ENCODE data around the gene CDK16.

Gene CDK16

DNA sequence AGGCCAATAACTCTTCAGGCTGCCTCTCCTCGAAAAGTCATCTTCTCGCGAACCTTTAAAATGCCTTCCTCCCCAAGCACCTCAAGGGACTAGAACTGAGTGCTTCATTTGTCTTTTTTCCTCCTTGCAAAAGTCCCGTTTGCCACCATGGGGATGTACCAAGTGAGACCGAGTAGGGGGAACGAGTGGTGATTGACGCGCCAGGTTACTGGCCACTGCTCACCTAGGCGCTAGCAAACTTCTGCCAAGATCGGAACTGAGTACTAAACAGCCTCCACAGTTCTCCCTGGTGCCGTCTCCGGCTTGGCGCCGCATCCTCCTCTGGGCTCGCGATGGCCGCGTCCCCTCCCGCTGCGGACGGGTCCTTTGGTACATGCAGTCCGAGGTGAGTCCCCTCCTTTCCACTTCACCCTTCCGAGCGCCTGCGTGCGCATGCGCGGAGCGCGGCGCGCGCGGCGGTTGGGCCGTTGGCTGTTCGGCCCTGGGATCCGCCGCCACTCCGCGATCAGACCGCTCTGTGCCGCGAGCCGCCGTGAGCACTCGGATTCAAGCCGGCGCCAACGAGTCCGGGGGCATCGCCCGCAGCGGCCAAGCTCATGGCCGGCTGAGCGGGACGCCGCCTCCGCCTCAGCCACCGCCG is at the start of gene CDK16:
Gene CDK16 (plus strand): TSS at position 402 of the 640 bp plus-strand sequence. CDS start 4,877 bp downstream, outside the sequence.
- DNase-seq: peak; percentile 65 to 81

DNA sequence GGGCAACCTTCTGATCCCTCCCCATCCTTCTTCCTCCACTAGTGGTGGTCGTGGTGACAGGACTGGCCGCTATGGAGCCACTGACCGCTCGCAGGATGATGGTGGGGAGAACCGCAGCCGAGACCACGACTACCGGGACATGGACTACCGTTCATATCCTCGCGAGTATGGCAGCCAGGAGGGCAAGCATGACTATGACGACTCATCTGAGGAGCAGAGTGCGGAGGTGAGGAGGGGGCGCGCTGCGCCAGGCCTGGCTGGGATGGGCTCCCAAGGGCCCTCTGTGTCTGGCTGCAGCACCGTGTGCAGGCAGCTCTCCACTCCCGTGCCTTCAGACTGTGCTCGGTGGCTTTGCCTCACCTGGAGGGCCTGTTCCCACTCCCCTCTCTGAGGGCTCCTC is 49.2 kb upstream of the CDK16 start:
- no peak for DNase-seq

DNA sequence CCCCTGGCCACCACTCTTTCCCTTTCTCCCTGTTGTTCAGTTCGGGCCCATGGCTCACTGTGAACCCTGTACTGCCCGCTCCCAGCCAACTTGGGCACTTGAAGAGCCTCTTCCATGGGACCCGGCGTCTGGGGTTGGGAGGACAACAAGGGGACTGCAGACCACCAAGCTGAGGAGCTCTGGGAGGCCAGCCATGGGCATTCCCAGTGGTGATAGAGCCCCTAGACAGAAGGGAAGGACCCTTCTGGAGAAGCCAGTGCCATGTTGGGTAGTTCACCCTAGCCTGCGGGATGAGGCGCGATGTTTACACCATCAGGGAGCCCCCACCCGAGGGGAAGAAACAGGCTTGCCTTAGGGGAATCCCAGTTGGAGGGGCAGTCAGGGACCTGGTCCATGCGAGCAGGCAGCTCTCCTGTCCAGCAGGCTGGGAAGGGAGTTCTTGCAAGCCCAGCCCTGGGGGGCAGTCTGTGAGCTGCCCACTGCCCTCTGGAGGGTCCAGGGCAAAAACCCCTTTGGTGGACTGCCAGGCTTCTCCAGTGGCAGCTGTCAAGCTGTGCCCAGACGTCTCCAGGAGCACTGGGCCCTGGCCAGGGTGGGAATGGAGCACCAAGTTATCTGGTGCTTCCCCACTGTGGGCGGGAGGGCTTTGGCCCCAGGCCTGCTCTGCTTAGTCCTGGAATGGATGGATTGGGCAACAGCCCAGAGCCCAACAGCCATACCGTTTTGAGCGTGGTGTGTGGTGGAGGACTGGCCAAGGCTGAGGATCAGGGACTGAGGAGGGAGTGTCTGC is 48.6 kb upstream of the CDK16 start:
- DNase-seq: no peak

DNA sequence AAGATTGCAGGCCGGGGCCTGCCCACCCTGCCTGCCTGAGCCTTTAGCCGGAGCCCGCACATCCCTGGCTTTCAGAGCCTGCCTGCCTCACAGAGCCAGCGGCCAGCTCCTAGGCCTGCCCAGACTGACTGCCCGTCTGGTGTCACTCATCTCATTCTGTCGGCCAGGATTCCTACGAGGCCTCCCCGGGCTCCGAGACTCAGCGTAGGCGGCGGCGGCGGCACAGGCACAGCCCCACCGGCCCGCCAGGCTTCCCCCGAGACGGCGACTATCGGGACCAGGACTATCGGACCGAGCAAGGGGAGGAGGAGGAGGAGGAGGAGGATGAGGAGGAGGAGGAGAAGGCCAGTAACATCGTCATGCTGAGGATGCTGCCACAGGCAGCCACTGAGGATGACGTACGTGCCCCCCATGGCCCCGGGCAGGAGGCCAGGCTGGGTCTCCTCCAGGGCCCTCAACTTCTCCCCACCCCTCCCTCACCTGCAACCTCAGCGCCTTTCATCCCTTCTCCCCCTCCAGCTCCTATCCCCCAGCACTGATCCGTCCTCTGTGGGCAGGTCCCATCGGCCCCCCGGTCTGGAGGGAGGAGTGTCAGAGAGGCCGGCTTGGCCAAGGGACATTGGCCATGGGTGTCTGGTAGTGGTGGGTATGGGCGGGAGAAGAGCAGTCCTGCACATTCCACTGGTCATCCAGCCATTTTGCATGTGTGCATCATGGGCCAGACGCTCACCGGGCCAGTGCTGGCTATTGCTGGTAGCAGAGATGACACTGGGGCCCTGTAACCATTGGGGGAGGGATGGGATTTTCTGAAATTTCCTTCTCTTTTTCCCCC is 47.4 kb upstream of the CDK16 start:
- no peak for DNase-seq

DNA sequence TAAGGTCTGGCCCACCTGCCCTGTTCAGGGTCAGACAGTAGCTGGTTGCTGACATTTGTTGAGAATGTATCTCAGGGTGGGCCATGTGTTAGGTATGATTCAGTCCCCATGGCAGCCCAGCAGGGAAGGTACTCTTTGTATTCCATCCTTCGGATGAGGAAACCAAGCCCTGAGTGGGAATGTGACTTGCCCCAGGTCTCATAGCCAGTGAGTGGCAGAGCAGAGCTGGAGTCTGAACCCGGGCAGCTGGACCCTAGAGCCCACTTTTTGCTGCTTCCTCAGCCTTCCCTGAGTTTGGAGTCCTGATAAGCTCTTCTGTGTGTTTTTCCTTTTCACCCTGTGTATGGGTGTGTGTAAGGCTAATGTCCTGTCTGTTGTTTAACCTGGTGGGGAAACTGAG is 46.5 kb upstream of the CDK16 start:
- DNase-seq: no peak

DNA sequence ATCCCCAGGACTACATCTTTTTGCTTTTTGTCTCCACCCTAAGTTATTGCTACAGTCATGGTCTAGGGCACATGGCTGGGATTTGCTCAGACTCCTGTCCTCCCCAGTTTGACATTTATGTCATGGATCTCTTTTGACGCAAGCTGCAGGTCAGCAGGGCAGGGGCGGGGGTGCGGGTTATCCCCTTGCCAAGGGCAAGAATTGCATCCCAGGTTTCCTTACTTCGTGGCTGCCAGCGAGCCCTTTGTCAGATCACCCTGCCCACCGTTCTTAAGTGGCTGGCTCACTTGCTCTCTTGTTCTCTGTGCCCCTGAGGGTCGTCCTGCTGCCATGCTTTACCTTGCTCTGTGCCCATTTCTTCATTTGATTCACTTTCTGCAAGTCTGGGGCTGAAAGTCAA is 45.9 kb upstream of the CDK16 start:
- DNase-seq: no peak

DNA sequence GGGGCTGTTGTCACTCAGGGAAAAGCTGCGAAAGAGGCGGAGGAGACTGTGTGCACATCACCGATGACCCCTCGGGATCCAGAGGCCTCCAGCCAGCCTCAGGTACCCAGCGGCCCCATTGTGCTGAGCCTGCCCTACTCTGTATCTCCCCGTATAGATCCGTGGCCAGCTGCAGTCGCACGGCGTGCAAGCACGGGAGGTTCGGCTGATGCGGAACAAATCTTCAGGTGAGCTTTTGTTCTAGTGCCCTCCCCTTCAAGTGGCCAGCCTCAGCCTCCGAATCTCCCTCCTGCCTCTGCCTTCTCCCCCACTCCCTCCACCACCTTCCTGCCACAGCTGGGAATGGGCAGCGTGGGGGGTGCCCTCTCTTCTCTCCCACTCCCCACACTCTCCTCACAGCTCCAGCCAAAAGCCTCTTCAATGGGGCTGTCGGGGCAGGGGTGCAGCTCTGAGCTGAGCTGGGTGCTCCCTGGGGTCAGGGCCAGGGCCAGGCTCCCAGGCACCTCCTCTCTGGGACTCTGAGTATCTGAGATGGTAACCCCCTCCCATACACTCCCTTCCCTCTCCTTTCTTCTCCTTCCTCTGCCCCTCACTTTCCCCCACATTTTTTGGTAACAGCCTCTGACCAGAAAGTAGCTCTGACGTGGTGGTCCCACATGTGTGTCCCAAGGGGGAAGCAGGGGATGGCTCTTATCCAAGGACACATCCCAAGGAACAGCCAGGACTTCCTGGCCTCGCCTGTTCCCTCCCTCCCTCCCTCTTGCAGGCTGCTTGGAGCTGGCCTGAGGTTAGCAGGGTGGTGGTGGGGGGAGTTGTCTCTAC is 45.3 kb upstream of the CDK16 start:
- DNase-seq: no peak

DNA sequence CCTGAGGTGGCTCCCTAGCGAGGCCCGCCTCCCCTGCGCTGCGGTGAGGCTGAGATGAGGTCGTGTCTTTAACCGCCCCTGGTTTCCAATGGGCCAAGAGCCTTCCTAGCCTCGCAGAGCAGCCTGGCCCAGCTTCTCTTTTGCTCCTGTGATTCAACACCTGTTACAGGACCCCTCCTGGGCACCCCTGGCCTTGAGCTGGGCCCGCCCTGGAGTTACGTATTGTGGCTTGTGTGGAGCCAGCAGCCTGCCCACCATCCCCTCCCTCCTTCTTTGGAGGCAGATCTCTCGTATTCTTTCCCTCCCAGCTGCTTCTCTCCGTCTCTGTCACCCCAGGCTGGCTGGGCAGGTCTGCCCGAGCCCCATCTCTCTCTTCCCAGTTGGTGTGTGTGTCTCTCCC is 44.1 kb upstream of the CDK16 start:
- no peak for DNase-seq

DNA sequence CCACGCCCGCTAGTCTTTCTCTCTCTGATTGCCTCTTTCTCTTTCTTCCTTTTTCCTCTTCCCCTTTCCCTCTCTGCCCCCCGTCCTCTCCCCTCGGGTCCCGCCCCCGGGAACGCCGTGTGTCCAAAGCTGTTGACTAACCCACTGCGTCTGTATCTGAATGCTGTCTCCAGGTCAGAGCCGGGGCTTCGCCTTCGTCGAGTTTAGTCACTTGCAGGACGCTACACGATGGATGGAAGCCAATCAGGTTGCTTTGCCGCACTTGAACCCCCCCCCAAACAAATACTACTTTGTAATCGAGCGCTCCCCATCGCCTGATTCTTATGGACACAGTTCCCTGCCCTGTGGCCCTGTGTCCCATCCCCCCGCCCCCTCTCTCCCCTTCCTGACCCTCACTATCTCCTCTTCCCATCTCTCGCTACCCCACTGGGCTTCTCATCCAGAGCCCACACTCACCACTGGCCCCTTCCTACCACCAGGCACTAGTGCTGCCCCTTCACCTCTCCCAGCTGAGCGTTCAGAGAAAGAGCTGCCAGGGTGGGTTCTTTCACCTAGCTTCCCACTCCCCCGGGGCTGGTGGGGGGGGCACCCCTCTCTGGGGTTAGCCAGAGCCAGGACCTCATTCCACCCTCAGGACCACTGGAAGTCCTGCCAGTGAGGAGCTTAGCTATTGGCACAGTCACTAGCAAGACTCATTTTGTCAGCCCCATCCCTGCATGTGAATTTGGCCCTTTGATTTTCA is 43.5 kb upstream of the CDK16 start:
- DNase-seq: no peak

DNA sequence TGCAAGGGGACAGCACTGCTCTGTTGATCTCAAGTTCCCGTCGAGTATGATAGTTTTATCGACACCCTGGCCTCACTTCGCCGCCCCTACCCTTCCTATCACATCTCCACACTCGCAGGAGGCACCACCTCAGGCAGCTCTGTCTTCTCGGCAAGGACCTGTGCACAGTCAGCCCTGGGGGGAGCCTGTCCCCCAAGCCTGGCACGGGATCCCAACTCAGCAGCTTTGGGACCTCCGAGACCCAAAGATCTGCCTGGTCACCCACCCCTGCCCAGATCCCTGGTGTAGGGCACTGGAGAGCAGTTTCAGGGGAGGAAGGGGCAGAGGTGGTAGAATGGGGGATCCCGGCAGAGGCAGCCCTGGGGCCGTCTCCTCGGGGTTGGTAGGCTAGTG is 42.9 kb upstream of the CDK16 start:
- DNase-seq: no peak

DNA sequence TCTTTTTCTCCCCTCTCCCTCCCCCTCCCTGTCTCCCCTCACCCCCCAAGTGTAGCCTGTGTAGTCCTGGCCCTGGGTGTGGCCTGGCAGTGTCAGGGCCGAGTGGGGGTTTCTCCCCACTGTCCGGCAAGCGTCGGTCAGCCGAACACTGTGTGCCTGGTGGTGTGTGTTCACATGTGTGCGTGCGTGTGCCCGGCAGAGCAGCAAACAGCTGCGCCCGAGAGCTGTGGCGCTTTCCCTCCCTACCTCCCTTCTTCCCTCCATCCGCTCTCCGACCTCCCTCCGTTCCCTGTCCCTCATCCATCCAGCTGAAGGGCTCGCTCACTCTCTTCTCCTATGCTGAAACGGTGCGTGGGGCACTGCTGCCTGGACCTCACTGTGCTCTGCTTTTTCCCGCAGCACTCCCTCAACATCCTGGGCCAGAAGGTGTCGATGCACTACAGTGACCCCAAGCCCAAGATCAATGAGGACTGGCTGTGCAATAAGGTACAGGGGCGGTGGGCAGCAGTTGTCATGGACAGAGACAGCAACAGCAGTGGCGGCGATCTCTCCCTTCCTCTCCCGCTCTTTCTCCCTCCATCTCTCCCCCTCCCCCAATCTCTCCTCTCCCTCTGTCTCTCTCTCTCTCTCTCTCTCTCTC is 42.3 kb upstream of the CDK16 start:
- DNase-seq: no peak

DNA sequence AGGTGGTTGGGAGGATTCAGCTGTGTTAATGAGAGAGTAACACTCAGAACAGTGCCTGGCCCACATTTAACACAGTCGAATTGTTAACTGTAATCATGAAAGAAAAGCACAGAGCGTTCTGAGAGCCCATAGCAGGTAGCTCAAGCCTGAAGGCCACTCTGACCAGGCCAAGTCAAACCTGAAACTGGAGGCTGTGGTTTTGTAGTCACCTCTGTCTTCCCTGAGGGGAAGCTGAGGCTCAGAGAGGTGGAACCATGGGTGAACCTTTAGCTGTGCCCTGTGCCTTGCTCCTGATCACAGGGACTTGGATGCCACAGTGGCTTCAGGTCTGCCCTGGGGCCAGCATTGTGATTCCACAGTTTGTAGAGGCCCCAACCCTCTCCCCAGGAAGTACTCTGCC is 41.4 kb upstream of the CDK16 start:
- DNase-seq: no peak

DNA sequence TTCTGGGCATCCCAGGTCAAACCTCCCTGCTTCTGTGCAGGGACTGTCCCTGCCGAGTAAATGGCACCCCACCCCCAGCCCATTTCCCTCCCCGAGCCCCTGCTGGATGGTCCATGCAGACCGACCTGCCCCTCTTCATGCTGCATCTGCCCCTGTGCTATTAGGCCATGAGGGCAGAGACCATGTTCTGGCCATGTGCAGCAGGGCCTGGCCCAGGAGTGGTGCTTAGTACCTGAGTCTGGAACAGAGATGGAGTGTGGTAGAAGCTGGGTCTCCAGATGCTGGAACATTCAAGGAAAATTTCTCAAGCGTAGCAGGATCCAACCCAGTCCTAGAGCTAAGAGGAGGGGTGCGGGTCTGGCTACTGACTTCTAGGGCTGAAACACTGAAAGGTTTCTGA is 40.1 kb upstream of the CDK16 start:
- DNase-seq: no peak

DNA sequence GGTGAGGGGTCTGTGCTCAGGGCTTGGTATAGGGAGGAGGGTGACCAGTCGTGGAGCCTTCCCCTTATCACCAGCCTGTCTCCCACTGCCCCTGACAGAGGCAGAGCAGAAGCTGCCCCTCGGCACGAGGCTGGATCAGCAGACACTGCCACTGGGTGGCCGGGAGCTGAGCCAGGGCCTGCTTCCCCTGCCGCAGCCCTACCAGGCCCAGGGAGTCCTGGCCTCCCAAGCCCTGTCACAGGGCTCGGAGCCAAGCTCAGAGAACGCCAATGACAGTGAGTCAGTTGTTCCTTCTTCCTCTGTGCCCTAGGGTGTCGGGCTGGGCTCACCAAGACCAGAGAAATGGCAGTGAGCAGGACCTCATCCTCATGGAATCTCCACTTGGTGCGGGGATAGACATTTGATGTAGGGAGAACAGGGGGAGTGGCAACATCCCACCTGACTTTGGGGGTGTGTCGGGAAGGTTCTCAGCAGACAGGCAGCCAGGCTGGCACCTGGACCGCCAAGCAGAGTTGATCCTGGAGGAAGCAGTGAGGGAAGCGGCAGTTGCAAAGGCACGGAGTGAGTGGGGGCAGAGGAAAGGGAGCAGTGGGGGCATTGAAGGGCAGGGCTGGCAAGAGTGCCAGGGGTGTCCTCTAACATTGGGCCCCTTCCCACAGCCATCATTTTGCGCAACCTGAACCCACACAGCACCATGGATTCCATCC is 39.1 kb upstream of the CDK16 start:
- DNase-seq: no peak

DNA sequence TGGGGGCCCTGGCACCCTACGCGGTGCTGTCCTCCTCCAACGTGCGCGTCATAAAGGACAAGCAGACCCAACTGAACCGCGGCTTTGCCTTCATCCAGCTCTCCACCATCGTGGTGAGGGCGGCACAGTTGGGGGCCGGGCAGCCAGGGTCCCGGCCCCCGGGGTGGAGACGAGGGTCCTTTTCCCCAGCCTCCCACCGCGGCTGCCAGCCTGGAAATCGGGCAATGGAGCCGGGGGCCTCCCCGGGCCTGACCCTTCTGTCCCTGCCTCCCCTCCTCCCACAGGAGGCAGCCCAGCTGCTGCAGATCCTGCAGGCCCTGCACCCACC is 38.6 kb upstream of the CDK16 start:
- DNase-seq: no peak

DNA sequence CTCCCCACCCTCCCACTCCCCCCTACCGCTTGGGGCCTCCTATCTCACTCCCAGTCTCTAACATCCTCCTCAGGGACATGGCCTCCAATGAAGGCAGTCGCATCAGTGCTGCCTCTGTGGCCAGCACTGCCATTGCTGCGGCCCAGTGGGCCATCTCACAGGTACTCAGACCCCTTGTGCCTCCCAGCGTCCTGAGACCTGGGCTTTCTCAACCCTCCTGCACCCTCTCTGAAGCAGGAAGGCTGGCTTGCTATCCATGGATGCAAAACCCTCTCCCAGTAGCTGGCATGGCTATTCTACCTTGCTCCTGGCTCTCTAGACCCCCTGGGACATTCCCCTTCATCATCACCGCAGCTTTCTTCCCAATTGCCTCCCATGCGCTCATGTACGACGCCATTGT is 38.1 kb upstream of the CDK16 start:
- DNase-seq: no peak

DNA sequence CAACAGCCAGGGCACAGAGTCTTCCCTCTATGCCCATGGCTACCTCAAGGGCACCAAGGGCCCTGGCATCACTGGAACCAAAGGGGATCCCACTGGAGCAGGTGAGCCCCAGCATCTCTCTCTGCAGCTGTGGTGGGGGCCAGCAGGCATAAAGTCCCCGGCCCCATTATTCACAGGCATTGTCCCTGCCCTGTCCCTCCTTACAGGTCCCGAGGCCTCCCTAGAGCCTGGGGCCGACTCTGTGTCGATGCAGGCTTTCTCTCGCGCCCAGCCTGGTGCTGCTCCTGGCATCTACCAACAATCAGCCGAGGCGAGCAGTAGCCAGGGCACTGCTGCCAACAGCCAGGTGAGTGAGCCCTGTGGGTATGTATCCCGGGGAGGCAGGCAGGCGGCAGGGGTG is 37.2 kb upstream of the CDK16 start:
- no peak for DNase-seq

DNA sequence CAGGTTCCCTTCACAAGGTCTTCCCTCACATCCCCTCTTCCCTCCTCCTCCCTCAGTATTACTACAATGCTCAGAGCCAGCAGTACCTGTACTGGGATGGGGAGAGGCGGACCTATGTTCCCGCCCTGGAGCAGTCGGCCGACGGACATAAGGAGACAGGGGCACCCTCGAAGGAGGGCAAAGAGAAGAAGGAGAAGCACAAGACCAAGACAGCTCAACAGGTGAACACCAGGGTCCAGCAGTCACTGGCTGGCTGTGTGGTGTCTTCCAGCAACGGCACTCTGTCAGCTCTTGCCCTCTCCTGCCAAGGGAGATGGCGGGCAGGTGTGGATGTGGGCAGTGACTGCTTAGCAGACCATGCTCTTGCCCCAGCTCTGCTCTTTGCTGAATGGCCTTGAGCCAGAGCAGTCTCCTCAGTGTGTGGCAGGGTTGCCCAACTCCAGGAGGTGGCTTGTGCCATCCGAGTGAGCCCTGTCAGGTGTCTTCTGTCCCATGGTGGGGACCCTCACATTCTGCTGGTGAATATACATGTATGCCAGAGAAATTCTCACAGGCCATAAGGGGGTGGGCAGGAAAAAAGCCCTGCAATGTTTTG is 36.3 kb upstream of the CDK16 start:
- no peak for DNase-seq

DNA sequence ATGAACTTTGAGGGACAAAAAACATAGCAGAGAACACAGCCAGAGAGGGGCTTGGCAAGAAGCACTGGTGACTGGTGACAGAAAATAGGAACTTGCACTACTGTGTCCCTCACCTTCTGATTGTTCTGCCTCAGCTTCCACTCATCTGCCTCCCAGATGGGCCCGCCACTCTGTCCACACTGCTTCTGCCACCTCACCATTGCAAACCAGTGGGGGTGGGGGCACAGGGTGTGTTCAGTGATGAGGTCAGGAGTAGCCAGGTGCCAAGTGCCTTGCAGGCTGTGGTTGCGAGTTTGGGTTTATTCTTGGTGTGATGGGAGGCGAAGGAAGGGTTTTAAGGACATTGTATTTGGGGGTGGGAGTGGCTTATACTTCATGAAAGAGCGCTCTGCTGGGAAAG is 34.0 kb upstream of the CDK16 start:
- DNase-seq: no peak

DNA sequence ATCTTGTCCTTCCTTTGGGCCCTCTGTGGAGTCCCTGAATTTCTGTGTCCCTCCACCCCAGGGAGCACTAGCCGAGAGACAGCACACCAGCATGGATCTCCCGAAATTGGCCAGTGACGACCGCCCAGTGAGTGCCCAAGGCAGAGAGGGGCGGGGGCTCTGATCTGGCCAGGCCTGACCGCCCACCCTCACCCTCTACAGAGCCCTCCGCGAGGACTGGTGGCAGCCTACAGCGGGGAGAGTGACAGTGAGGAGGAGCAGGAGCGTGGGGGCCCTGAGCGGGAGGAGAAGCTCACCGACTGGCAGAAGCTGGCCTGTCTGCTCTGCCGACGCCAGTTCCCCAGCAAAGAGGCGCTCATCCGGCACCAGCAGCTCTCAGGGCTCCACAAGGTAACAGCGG is 33.2 kb upstream of the CDK16 start:
- no peak for DNase-seq

Measured in NCI-H524 (cell line).